GM23338 (cell line): Measurements from ENCODE around the gene TPPP3. TPM values are rescaled to one million over a fixed set of nuclear protein-coding genes. Genes with fewer than 3 reads are reported as not detected.

ENCODE experiments used
- ATAC-seq: fragments of 200-7000 bp; cut with Tn5 transposase; 3 replicates; pipeline ENCODE4 v1.9.1; 2020
- DNase-seq: peaks from one replicate; pipeline ENCODE4 v3.0.0-alpha.2; 2015; ENCODE audit warnings: low spot score
- H2AFZ ChIP-seq: fragments of 200-600 bp; sonication (generic); 2 replicates; pipeline ENCODE4 v1.8.0; 2016; ENCODE audit warnings: antibody characterized with exemption, mild to moderate bottlenecking, moderate library complexity
- H3F3A ChIP-seq: fragments of 200-600 bp; sonication (generic); replicated peaks from 2 replicates; pipeline ENCODE4 v1.8.0; 2017; ENCODE audit warnings: antibody characterized with exemption, mixed run types, low read depth
- H3K27ac ChIP-seq: fragments of 200-600 bp; sonication (generic); 2 replicates; pipeline ENCODE4 v1.6.1; 2016; ENCODE audit warnings: low read depth
- H3K27me3 ChIP-seq: fragments of 200-600 bp; sonication (generic); 2 replicates; pipeline ENCODE4 v1.8.0; 2016; ENCODE audit warnings: mild to moderate bottlenecking, mixed run types, moderate library complexity; ENCODE audit not compliant: insufficient read depth
- H3K36me3 ChIP-seq: fragments of 200-600 bp; sonication (generic); 2 replicates; pipeline ENCODE4 v1.8.0; 2016; ENCODE audit warnings: mild to moderate bottlenecking; ENCODE audit not compliant: insufficient read depth
- H3K4me1 ChIP-seq: fragments of 200-600 bp; sonication (generic); 2 replicates; pipeline ENCODE4 v1.8.0; 2016; ENCODE audit warnings: mild to moderate bottlenecking, moderate library complexity; ENCODE audit not compliant: insufficient read depth
- H3K4me2 ChIP-seq: fragments of 200-600 bp; sonication (generic); 2 replicates; pipeline ENCODE4 v1.7.1; 2017; ENCODE audit warnings: mixed run types
- H3K4me3 ChIP-seq: fragments of 200-600 bp; sonication (generic); 2 replicates; pipeline ENCODE4 v1.6.1; 2016; ENCODE audit warnings: mixed run types
- H3K79me2 ChIP-seq: fragments of 200-600 bp; sonication (generic); replicated peaks from 2 replicates; pipeline ENCODE4 v1.8.0; 2017; ENCODE audit warnings: mild to moderate bottlenecking; ENCODE audit not compliant: insufficient read depth
- H3K9me2 ChIP-seq: fragments of 200-600 bp; sonication (generic); 2 replicates; pipeline ENCODE4 v1.8.0; 2017; ENCODE audit not compliant: insufficient read depth
- H4K20me1 ChIP-seq: fragments of 200-600 bp; sonication (generic); replicated peaks from 2 replicates; pipeline ENCODE4 v1.8.0; 2017; ENCODE audit warnings: mild to moderate bottlenecking; ENCODE audit not compliant: insufficient read depth
- H3K27ac Mint-ChIP-seq: 2 replicates; pipeline ENCODE4 v1.8.0; 2020; ENCODE audit warnings: inconsistent platforms, mild to moderate bottlenecking, moderate library complexity, mixed read lengths
- H3K27me3 Mint-ChIP-seq: 3 replicates; pipeline ENCODE4 v1.8.0; 2022; ENCODE audit warnings: low read depth, mild to moderate bottlenecking, moderate library complexity, mixed read lengths, inconsistent platforms; ENCODE audit not compliant: insufficient read depth, poor library complexity
- H3K36me3 Mint-ChIP-seq: 3 replicates; pipeline ENCODE4 v1.8.0; 2021; ENCODE audit warnings: low read depth, mild to moderate bottlenecking, inconsistent platforms, moderate library complexity, mixed read lengths
- H3K4me1 Mint-ChIP-seq: 3 replicates; pipeline ENCODE4 v1.8.0; 2020; ENCODE audit warnings: mild to moderate bottlenecking, inconsistent platforms, mixed read lengths
- H3K4me3 Mint-ChIP-seq: 3 replicates; pipeline ENCODE4 v1.8.0; 2021; ENCODE audit warnings: moderate library complexity, mild to moderate bottlenecking, inconsistent platforms, mixed read lengths
- H3K9me3 Mint-ChIP-seq: 3 replicates; pipeline ENCODE4 v1.8.0; 2020; ENCODE audit warnings: moderate library complexity, mild to moderate bottlenecking, inconsistent platforms, mixed read lengths
- CREB1 ChIP-seq: fragments of 250-450 bp; sonication (Bioruptor Pico); IDR thresholded peaks from 2 replicates; pipeline ENCODE4 v1.5.0; 2020; ENCODE audit warnings: low read depth, mild to moderate bottlenecking, moderate library complexity
- EZH2 ChIP-seq: fragments of 200-600 bp; sonication (generic); IDR thresholded peaks from one replicate; pipeline ENCODE4 v1.8.0; 2017; ENCODE audit warnings: antibody characterized with exemption, mild to moderate bottlenecking, low read depth; ENCODE audit not compliant: unreplicated experiment
- EZH2phosphoT487 ChIP-seq: fragments of 200-600 bp; sonication (generic); IDR thresholded peaks from one replicate; pipeline ENCODE4 v1.8.1; 2018; ENCODE audit warnings: antibody characterized with exemption; ENCODE audit not compliant: unreplicated experiment
- POLR2AphosphoS5 ChIP-seq: IDR thresholded peaks from 2 replicates; pipeline ENCODE4 v1.6.1; 2016; ENCODE audit warnings: antibody characterized with exemption, low read depth
- STAT1 ChIP-seq: IDR thresholded peaks from one replicate; pipeline ENCODE4 v1.6.1; 2016; ENCODE audit warnings: antibody characterized with exemption; ENCODE audit not compliant: unreplicated experiment
- ZNF114 ChIP-seq: fragments of 250-450 bp; sonication (Bioruptor Pico); IDR thresholded peaks from 2 replicates; pipeline ENCODE4 v1.5.0; 2020; ENCODE audit warnings: mild to moderate bottlenecking, moderate library complexity
- ZNF331 ChIP-seq: fragments of 250-450 bp; sonication (Bioruptor Pico); IDR thresholded peaks from 2 replicates; pipeline ENCODE4 v1.5.0; 2020; ENCODE audit warnings: low read depth, mild to moderate bottlenecking, moderate library complexity
- polyA plus RNA-seq: library from polyadenylated mRNA; unstranded; fragments of >200 nt; fragmentation: Nextera tagmentation; extraction: Ambion mirVana; gene quantifications from 2 replicates; pipeline ENCODE4 v1.2.1, GENCODE V29; 2016
- total RNA-seq: library from RNA; depleted of rRNA; stranded (reverse); fragments of >200 nt; shearing (Covaris generic); gene quantifications from 2 replicates; pipeline ENCODE4 v1.2.3, GENCODE V29; 2014
- TF ChIP-seq, protein P1 (sequence below): fragments of 250-450 bp; sonication (Bioruptor Pico); IDR thresholded peaks from 2 replicates; pipeline ENCODE4 v1.5.0; 2020; ENCODE audit warnings: mild to moderate bottlenecking, moderate library complexity
- TF ChIP-seq, protein P2 (sequence below): IDR thresholded peaks from 2 replicates; pipeline ENCODE4 v1.6.1; 2016; ENCODE audit warnings: antibody characterized with exemption

TPPP3 gene
- total and polyA plus RNA-seq, 2 experiments from 2014 or later, result 0.26 to 0.28 TPM

DNA sequence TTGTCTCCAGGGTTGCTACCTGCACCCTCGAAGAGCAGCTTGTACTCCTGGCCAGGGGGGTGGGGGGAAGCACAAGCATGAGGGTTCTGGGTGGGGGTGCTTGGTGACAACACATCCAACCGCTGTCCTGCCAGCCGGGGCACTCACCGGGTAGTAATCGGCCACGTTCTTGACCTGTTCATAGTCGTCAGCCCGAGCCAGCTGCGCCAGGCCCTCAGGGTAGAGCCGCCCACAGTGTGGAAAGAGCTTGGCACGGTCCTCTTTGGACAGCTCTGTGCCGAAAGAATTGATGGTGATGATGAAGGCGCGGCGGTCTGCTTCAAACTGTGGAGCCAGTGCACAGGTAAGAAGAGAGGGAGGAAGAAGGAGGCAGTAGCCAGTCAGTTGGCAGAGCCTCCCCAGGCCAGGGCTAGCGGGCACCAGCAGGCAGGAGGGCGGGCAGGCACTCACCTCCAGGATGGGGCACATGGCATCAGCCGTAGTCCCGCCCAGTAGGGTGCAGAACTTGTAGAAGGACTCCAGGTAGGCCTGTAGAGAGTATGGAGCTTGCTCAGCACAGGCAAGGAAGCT, 45.6 kb upstream of the TPPP3 start (continued):
- TF ChIP-seq, protein P1, sequence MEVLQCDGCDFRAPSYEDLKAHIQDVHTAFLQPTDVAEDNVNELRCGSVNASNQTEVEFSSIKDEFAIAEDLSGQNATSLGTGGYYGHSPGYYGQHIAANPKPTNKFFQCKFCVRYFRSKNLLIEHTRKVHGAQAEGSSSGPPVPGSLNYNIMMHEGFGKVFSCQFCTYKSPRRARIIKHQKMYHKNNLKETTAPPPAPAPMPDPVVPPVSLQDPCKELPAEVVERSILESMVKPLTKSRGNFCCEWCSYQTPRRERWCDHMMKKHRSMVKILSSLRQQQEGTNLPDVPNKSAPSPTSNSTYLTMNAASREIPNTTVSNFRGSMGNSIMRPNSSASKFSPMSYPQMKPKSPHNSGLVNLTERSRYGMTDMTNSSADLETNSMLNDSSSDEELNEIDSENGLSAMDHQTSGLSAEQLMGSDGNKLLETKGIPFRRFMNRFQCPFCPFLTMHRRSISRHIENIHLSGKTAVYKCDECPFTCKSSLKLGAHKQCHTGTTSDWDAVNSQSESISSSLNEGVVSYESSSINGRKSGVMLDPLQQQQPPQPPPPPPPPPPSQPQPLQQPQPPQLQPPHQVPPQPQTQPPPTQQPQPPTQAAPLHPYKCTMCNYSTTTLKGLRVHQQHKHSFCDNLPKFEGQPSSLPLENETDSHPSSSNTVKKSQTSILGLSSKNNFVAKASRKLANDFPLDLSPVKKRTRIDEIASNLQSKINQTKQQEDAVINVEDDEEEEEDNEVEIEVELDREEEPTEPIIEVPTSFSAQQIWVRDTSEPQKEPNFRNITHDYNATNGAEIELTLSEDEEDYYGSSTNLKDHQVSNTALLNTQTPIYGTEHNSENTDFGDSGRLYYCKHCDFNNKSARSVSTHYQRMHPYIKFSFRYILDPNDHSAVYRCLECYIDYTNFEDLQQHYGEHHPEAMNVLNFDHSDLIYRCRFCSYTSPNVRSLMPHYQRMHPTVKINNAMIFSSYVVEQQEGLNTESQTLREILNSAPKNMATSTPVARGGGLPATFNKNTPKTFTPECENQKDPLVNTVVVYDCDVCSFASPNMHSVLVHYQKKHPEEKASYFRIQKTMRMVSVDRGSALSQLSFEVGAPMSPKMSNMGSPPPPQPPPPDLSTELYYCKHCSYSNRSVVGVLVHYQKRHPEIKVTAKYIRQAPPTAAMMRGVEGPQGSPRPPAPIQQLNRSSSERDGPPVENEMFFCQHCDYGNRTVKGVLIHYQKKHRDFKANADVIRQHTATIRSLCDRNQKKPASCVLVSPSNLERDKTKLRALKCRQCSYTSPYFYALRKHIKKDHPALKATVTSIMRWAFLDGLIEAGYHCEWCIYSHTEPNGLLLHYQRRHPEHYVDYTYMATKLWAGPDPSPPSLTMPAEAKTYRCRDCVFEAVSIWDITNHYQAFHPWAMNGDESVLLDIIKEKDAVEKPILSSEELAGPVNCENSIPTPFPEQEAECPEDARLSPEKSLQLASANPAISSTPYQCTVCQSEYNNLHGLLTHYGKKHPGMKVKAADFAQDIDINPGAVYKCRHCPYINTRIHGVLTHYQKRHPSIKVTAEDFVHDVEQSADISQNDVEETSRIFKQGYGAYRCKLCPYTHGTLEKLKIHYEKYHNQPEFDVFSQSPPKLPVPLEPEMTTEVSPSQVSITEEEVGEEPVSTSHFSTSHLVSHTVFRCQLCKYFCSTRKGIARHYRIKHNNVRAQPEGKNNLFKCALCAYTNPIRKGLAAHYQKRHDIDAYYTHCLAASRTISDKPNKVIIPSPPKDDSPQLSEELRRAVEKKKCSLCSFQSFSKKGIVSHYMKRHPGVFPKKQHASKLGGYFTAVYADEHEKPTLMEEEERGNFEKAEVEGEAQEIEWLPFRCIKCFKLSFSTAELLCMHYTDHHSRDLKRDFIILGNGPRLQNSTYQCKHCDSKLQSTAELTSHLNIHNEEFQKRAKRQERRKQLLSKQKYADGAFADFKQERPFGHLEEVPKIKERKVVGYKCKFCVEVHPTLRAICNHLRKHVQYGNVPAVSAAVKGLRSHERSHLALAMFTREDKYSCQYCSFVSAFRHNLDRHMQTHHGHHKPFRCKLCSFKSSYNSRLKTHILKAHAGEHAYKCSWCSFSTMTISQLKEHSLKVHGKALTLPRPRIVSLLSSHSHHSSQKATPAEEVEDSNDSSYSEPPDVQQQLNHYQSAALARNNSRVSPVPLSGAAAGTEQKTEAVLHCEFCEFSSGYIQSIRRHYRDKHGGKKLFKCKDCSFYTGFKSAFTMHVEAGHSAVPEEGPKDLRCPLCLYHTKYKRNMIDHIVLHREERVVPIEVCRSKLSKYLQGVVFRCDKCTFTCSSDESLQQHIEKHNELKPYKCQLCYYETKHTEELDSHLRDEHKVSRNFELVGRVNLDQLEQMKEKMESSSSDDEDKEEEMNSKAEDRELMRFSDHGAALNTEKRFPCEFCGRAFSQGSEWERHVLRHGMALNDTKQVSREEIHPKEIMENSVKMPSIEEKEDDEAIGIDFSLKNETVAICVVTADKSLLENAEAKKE, result no peak
- no peak for TF ChIP-seq POLR2AphosphoS5
- no peak for TF ChIP-seq CREB1
- TF ChIP-seq, protein P2, sequence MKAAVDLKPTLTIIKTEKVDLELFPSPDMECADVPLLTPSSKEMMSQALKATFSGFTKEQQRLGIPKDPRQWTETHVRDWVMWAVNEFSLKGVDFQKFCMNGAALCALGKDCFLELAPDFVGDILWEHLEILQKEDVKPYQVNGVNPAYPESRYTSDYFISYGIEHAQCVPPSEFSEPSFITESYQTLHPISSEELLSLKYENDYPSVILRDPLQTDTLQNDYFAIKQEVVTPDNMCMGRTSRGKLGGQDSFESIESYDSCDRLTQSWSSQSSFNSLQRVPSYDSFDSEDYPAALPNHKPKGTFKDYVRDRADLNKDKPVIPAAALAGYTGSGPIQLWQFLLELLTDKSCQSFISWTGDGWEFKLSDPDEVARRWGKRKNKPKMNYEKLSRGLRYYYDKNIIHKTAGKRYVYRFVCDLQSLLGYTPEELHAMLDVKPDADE, result no peak
- TF ChIP-seq STAT1, result no peak
- no peak for TF ChIP-seq EZH2phosphoT487
- TF ChIP-seq ZNF114 (CRISPR knock-in tag), result no peak

DNA sequence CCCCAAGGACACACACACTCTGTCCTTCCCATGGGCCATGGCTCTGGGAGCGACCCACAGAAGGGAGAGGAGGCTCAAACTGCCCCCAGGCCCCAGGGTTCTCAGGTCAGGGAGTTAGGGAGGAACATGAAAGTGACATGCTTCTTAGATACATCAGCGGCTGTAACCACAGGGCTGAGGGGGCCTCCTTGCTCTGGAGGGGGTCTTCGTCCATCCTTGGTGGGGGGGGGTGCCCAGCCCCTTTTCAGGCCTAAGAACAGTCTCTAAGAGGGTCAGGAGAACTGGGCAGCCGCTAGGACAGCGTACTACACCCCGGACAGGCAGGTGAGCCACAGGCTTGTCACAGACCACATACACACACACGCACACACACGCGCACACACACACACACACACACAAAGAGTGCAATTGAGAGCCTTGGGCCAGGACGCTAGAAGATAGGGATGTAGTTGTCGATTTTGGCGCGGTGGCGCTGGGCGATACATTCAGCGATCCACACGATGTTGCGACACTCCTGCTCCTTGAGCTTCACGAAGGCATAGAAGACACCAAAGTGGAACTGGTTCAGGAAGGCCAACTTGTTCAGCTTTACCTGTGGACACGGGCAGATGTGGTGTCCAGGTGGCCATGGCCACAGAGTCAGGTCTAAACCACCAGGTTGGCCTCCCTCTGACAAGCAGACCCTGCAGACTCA, 44.9 kb upstream of the TPPP3 start:
- H3K9me2 ChIP-seq, result no peaks in the 10 kb centered on the region
- Mint-ChIP-seq H3K27me3 (peaks cover 16% of the 10 kb centered on the region), H3K36me3 (peaks cover 16% of the 10 kb centered on the region), H3K4me1 (peaks cover 14% of the 10 kb centered on the region), H3K4me3 (no peak overlapping the region; the same call in 2 of the 3 replicates), H3K27ac (no peak overlapping the region), H3K9me3 (no peaks in the 10 kb centered on the region)
- no peak overlapping the region for H3K27ac ChIP-seq
- DNase-seq (no peak), ATAC-seq (no peak)
- H3F3A ChIP-seq, result no peaks in the 10 kb centered on the region
- H2AFZ ChIP-seq, result no peak overlapping the region
- no peaks in the 10 kb centered on the region for H4K20me1 ChIP-seq
- H3K36me3 ChIP-seq, result peaks cover 3% of the 10 kb centered on the region; the same call in 1 of the 2 replicates
- no peaks in the 10 kb centered on the region for H3K27me3 ChIP-seq
- H3K4me1 ChIP-seq, result no peaks in the 10 kb centered on the region
- no peak overlapping the region for H3K4me3 ChIP-seq
- H3K4me2 ChIP-seq, result no peak overlapping the region
- no peaks in the 10 kb centered on the region for H3K79me2 ChIP-seq
- no peak for TF ChIP-seq ZNF114 (CRISPR knock-in tag)
- no peak for TF ChIP-seq ZNF331 (CRISPR knock-in tag)
- TF ChIP-seq EZH2, result no peak
